Loucy (cell line): ENCODE measurements around the gene PDE4D.
"Not testable (repeated sequence)": the region's sequence is repeated elsewhere in the genome, so short reads cannot be mapped to it uniquely, and the experiment has no call there.

Experiments
- H2AFZ ChIP-seq: fragments of 200-600 bp; sonication (generic); 2 replicates; pipeline ENCODE4 v1.6.0; 2016; ENCODE audit warnings: antibody characterized with exemption, mild to moderate bottlenecking, low read length, moderate library complexity
- H3F3A ChIP-seq: fragments of 200-600 bp; 2 replicates; pipeline ENCODE4 v1.6.0; 2016; ENCODE audit warnings: antibody characterized with exemption, low read depth, mild to moderate bottlenecking
- H3K27me3 ChIP-seq: fragments of 200-600 bp; sonication (generic); 2 replicates; pipeline ENCODE4 v1.6.1; 2014; ENCODE audit warnings: low read length, mild to moderate bottlenecking; ENCODE audit not compliant: insufficient read depth, poor library complexity, severe bottlenecking
- H3K36me3 ChIP-seq: fragments of 200-600 bp; sonication (generic); 2 replicates; pipeline ENCODE4 v1.6.1; 2016; ENCODE audit warnings: low read length; ENCODE audit not compliant: insufficient read depth
- H3K4me1 ChIP-seq: fragments of 200-600 bp; sonication (generic); 2 replicates; pipeline ENCODE4 v1.5.1; 2014; ENCODE audit warnings: low read length, mild to moderate bottlenecking; ENCODE audit not compliant: insufficient read depth, poor library complexity, severe bottlenecking
- H3K4me2 ChIP-seq: fragments of 200-600 bp; sonication (generic); 2 replicates; pipeline ENCODE4 v1.6.0; 2014; ENCODE audit warnings: antibody characterized with exemption, low read length, low read depth, mild to moderate bottlenecking; ENCODE audit not compliant: poor library complexity, severe bottlenecking
- H3K4me3 ChIP-seq: fragments of 200-600 bp; sonication (generic); 2 replicates; pipeline ENCODE4 v1.5.1; 2014; ENCODE audit warnings: low read length, mild to moderate bottlenecking, mixed read lengths; ENCODE audit not compliant: poor library complexity, severe bottlenecking
- H3K79me2 ChIP-seq: fragments of 200-600 bp; sonication (generic); 2 replicates; pipeline ENCODE4 v1.6.1; 2014; ENCODE audit warnings: low read length; ENCODE audit not compliant: insufficient read depth
- H3K9ac ChIP-seq: fragments of 200-600 bp; sonication (generic); 2 replicates; pipeline ENCODE4 v1.6.0; 2014; ENCODE audit warnings: mild to moderate bottlenecking, low read depth, low read length, moderate library complexity; ENCODE audit not compliant: poor library complexity, severe bottlenecking
- H3K9me2 ChIP-seq: fragments of 200-600 bp; sonication (generic); replicated peaks from 2 replicates; pipeline ENCODE4 v1.6.1; 2016; ENCODE audit warnings: low read depth, low read length, mixed read lengths
- H3K9me3 ChIP-seq: fragments of 200-600 bp; sonication (generic); 2 replicates; pipeline ENCODE4 v1.6.1; 2014; ENCODE audit warnings: mild to moderate bottlenecking, antibody characterized with exemption, low read length, low read depth; ENCODE audit not compliant: insufficient read depth
- H4K20me1 ChIP-seq: fragments of 200-600 bp; sonication (generic); 2 replicates; pipeline ENCODE4 v1.6.0; 2014; ENCODE audit warnings: antibody characterized with exemption, low read length, mild to moderate bottlenecking; ENCODE audit not compliant: insufficient read depth, poor library complexity, severe bottlenecking
- EZH2phosphoT487 ChIP-seq: fragments of 200-600 bp; IDR thresholded peaks from 2 replicates; pipeline ENCODE4 v1.6.1; 2018; ENCODE audit warnings: antibody characterized with exemption, mild to moderate bottlenecking, moderate library complexity, borderline replicate concordance
- TF ChIP-seq, protein P1 (sequence below): fragments of 200-600 bp; sonication (generic); conservative IDR thresholded peaks from 2 replicates; pipeline ENCODE4 v1.5.1; 2014; ENCODE audit warnings: mild to moderate bottlenecking, antibody characterized with exemption, low read length

PDE4D gene

GRCh38 chr5:59749782-59750520 is 143.6 kb downstream of the PDE4D start:
- no peaks in the 10 kb centered on the region for H3K9me2 ChIP-seq
- H4K20me1 ChIP-seq = no peaks in the 10 kb centered on the region
- peaks cover 15% of the 10 kb centered on the region for H3K4me1 ChIP-seq
- H3K36me3 ChIP-seq = no peaks in the 10 kb centered on the region
- no peaks in the 10 kb centered on the region for H3K79me2 ChIP-seq
- no peak overlapping the region for H3K4me3 ChIP-seq
- H3K4me2 ChIP-seq = no peak overlapping the region
- H3K9ac ChIP-seq = no peak overlapping the region
- H3K27me3 ChIP-seq = no peaks in the 10 kb centered on the region
- H3F3A ChIP-seq = no peaks in the 10 kb centered on the region
- no peaks in the 10 kb centered on the region for H3K9me3 ChIP-seq
- no peak overlapping the region for H2AFZ ChIP-seq
- TF ChIP-seq, protein P1, sequence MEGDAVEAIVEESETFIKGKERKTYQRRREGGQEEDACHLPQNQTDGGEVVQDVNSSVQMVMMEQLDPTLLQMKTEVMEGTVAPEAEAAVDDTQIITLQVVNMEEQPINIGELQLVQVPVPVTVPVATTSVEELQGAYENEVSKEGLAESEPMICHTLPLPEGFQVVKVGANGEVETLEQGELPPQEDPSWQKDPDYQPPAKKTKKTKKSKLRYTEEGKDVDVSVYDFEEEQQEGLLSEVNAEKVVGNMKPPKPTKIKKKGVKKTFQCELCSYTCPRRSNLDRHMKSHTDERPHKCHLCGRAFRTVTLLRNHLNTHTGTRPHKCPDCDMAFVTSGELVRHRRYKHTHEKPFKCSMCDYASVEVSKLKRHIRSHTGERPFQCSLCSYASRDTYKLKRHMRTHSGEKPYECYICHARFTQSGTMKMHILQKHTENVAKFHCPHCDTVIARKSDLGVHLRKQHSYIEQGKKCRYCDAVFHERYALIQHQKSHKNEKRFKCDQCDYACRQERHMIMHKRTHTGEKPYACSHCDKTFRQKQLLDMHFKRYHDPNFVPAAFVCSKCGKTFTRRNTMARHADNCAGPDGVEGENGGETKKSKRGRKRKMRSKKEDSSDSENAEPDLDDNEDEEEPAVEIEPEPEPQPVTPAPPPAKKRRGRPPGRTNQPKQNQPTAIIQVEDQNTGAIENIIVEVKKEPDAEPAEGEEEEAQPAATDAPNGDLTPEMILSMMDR = no peak
- no peak for TF ChIP-seq EZH2phosphoT487

GRCh38 chr5:59748036-59748663 is 145.4 kb downstream of the PDE4D start:
- H2AFZ ChIP-seq = not testable (repeated sequence)

GRCh38 chr5:59746241-59746765 is 147.2 kb downstream of the PDE4D start:
- H2AFZ ChIP-seq = no peak overlapping the region
- H4K20me1 ChIP-seq = no peaks in the 10 kb centered on the region
- H3K36me3 ChIP-seq = no peaks in the 10 kb centered on the region
- H3K9ac ChIP-seq = no peak overlapping the region
- H3K9me3 ChIP-seq = no peaks in the 10 kb centered on the region
- peaks cover 8% of the 10 kb centered on the region for H3K4me1 ChIP-seq
- no peaks in the 10 kb centered on the region for H3F3A ChIP-seq
- H3K4me2 ChIP-seq = no peak overlapping the region
- no peaks in the 10 kb centered on the region for H3K27me3 ChIP-seq
- H3K4me3 ChIP-seq = no peak overlapping the region
- no peaks in the 10 kb centered on the region for H3K9me2 ChIP-seq
- H3K79me2 ChIP-seq = no peaks in the 10 kb centered on the region
- TF ChIP-seq, protein P1 = no peak
- TF ChIP-seq EZH2phosphoT487 = no peak

More at GRCh38 chr5:59748036-59748663, 145.4 kb downstream of the PDE4D start:
- H3K36me3 ChIP-seq, H3K79me2 ChIP-seq, H3K9ac ChIP-seq, H3F3A ChIP-seq, H3K4me3 ChIP-seq, H4K20me1 ChIP-seq, H3K27me3 ChIP-seq, H3K9me2 ChIP-seq, H3K4me2 ChIP-seq, H3K9me3 ChIP-seq: not testable (repeated sequence)
- H3K4me1 ChIP-seq = peaks cover 15% of the 10 kb centered on the region
